Smooth muscle cell of the brain vasculature (primary cell): ENCODE data around the gene TMPRSS9.

Experiments used
- DNase-seq: peaks from one replicate; pipeline ENCODE4 v3.0.0-alpha.2; 2012; ENCODE audit warnings: low read depth, low spot score

The TMPRSS9 gene

GRCh38 chr19:2329501-2329916, 30.6 kb upstream of the TMPRSS9 start:
- no peak for DNase-seq

- no peak for DNase-seq
Measured at GRCh38 chr19:2330255-2330631, 29.8 kb upstream of the TMPRSS9 start.

GRCh38 chr19:2330632-2331284, 29.3 kb upstream of the TMPRSS9 start:
- DNase-seq: no peak

- no peak for DNase-seq
Measured at GRCh38 chr19:2331601-2332246, 28.3 kb upstream of the TMPRSS9 start.

- no peak for DNase-seq
Measured at GRCh38 chr19:2332341-2333026, 27.6 kb upstream of the TMPRSS9 start.

GRCh38 chr19:2333027-2333806, 26.8 kb upstream of the TMPRSS9 start:
- no peak for DNase-seq

GRCh38 chr19:2333807-2334211, 26.3 kb upstream of the TMPRSS9 start:
- no peak for DNase-seq

- DNase-seq: no peak
Measured at GRCh38 chr19:2334426-2334825, 25.6 kb upstream of the TMPRSS9 start.

GRCh38 chr19:2334986-2335846, 24.8 kb upstream of the TMPRSS9 start:
- DNase-seq: no peak

GRCh38 chr19:2335848-2336247, 24.2 kb upstream of the TMPRSS9 start:
- no peak for DNase-seq

GRCh38 chr19:2336528-2337328, 23.3 kb upstream of the TMPRSS9 start:
- no peak for DNase-seq

GRCh38 chr19:2337329-2337707, 22.7 kb upstream of the TMPRSS9 start:
- DNase-seq: no peak

- no peak for DNase-seq
Measured at GRCh38 chr19:2338055-2338615, 21.9 kb upstream of the TMPRSS9 start.

GRCh38 chr19:2338751-2339643, 21.1 kb upstream of the TMPRSS9 start:
- no peak for DNase-seq

GRCh38 chr19:2339644-2340310, 20.3 kb upstream of the TMPRSS9 start:
- no peak for DNase-seq

GRCh38 chr19:2340496-2341243, 19.4 kb upstream of the TMPRSS9 start:
- no peak for DNase-seq

GRCh38 chr19:2341244-2341751, 18.8 kb upstream of the TMPRSS9 start:
- DNase-seq: no peak

- DNase-seq: no peak
Measured at GRCh38 chr19:2341982-2342381, 18.1 kb upstream of the TMPRSS9 start.
